Omental fat pad (tissue), 4 donors: Measurements from ENCODE around the gene MRPS5. TPM values are rescaled to one million over a fixed set of nuclear protein-coding genes. Genes with fewer than 3 reads are reported as not detected.
A peak's percentile ranks its signal among the peaks of the same experiment; 100 is the strongest.

Experiments
- ATAC-seq: fragments of 150-250 bp; one replicate; pipeline ENCODE4 v1.9.1; 2016; ENCODE audit warnings: mild to moderate bottlenecking, moderate library complexity; ENCODE audit not compliant: low FRiP score
- DNase-seq: peaks from one replicate; pipeline ENCODE4 v3.0.0-alpha.2; 2019; ENCODE audit warnings: low spot score
- total RNA-seq, 4 donors: library from RNA; depleted of rRNA; stranded (reverse); fragments of >200 nt; gene quantifications; one replicate each; pipeline ENCODE4 v1.1.0, GENCODE V29; 2016
- TF ChIP-seq, protein P1 (sequence below), 3 donors: fragments of 450-650 bp; IDR thresholded peaks; one replicate each; pipeline ENCODE4 v1.5.1; 2016 to 2017; ENCODE audit warnings: antibody characterized with exemption in 3 of 3, mild to moderate bottlenecking in 3 of 3, moderate library complexity in 2 of 3

The MRPS5 gene
- total RNA-seq, 4 donors from 2014 or later = 39.4 to 60.6 (median 47.5) TPM

DNA sequence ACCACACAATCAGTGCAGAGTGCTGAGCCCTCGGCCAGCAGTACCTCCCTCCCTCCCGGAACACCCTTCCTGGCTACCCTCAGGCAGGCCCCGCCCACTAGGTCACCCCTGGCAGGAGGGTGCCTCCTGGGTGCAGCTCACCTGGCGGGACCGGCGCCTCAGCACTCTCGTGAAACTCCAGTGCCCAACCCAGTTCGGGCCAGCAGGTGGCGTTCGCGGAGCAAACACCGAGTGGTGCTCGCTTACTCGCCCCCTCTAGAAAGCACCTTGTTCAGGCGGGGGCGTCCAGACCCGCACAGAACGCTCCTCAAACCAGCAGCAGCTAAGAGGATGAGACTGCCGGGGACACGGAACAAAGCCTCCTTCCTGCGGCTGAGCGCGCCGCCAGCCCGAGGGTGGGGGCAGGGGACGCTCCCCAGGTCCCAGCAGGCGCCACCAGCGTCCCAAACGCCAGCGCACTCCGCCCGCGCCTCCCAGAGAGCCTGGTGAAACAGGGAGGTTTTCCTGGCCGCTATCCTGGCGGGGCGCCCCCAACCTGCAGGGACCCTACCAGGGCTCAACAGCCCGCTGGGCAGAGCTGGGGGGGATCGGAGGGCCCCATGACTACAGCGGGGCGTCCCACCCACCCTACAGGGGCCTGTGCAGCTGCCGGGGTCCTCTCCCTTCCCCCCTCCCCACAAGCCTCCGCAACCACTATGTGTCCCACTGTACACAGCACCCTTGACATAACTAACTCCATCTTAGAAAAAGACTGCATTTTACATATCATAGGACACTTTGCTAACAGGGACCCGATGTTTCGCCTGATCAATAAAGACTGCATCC is 44.7 kb downstream of the MRPS5 start:
- ATAC-seq (peak; percentile 79), DNase-seq (peak; percentile 46)
- TF ChIP-seq, protein P1, sequence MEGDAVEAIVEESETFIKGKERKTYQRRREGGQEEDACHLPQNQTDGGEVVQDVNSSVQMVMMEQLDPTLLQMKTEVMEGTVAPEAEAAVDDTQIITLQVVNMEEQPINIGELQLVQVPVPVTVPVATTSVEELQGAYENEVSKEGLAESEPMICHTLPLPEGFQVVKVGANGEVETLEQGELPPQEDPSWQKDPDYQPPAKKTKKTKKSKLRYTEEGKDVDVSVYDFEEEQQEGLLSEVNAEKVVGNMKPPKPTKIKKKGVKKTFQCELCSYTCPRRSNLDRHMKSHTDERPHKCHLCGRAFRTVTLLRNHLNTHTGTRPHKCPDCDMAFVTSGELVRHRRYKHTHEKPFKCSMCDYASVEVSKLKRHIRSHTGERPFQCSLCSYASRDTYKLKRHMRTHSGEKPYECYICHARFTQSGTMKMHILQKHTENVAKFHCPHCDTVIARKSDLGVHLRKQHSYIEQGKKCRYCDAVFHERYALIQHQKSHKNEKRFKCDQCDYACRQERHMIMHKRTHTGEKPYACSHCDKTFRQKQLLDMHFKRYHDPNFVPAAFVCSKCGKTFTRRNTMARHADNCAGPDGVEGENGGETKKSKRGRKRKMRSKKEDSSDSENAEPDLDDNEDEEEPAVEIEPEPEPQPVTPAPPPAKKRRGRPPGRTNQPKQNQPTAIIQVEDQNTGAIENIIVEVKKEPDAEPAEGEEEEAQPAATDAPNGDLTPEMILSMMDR (IDR thresholded peaks at IDR 0.05) = no peak

DNA sequence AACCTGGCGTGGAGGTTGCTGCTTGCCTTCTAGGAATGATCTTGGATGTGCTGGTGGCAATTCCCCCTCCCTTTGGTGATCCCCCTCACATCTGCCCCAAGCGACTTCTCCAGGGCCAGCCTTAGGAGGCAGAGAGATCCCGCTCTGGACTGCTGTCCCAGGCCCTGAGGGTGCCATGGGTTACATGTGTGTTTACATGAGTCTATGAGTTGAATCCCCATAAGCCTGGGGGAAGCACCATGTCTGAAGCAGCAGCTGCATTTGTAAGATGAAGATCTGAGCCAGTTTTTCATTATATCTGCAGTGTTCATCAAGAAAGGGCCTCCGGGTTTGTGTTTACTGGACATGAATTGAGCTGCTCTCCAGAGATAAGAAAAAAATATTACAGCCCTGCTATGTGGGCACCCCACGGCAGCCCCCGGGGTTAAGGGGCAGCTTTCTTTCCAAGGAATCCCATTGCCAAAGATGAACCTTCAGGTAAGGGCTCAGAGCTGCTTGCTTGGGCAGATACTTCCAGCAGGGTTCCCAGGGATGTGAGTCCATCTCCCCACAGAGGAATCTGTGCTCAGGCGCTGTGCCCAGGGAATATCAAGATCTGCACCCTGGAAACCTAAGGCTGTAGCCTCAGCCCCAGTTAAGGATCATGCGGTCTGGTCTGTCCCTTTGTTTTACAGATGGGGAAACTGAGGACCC is 46.0 kb downstream of the MRPS5 start:
- ATAC-seq (no peak), DNase-seq (no peak)
- TF ChIP-seq, protein P1 (IDR thresholded peaks at IDR 0.05) = no peak

- ATAC-seq = no peak
- TF ChIP-seq, protein P1 (IDR thresholded peaks at IDR 0.05) = no peak
- no peak for DNase-seq
Observed at GRCh38 chr2:95074663-95075439, 46.8 kb downstream of the MRPS5 start.

GRCh38 chr2:95073856-95074662 is 47.5 kb downstream of the MRPS5 start:
- ATAC-seq (no peak), DNase-seq (no peak)
- TF ChIP-seq, protein P1 (IDR thresholded peaks at IDR 0.05) = no peak

DNA sequence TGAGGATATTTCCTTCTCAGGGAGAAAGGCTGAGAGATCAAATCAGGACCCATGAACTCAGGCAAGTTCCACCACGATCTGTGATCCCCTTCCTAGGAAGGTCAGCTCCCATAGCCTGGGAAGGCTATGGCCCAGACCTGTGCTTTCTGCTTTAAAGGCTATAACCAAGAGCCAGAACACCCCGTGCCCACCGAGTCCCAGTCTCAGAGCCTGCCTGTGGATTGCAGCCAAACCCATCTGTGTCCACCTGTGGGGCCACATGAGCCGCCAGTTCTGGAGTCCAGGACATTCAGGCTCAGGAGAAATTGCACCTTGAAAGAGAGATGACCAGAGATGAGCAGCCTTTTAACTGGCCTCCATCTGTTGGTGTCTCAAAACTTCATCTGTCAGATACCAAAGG is 49.2 kb downstream of the MRPS5 start:
- ATAC-seq = no peak
- TF ChIP-seq, protein P1 (IDR thresholded peaks at IDR 0.05) = no peak
- DNase-seq = no peak

DNA sequence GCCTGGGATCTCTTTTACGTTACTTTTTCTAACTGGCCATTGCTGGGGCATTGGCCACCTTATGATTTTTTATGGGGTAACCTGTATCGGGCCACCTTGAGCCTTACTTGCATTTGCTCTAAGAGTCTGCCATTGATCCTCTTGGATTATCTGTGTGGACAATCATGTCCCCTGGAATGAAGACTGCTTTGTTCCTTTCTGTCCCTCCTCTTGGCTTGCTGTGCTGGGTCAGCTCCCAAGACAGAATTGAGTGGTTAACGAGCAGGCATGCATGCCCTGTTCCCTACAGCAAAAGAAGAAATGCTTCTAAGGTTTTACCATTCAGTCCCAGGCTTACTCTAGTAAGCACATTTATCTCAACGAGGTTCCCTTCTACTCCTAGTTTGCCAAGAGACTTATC is 49.8 kb downstream of the MRPS5 start:
- DNase-seq (no peak), ATAC-seq (no peak)
- TF ChIP-seq, protein P1 (IDR thresholded peaks at IDR 0.05) = no peak
